ENCODE measurements around the gene UNC79.

UNC79 gene

DNA sequence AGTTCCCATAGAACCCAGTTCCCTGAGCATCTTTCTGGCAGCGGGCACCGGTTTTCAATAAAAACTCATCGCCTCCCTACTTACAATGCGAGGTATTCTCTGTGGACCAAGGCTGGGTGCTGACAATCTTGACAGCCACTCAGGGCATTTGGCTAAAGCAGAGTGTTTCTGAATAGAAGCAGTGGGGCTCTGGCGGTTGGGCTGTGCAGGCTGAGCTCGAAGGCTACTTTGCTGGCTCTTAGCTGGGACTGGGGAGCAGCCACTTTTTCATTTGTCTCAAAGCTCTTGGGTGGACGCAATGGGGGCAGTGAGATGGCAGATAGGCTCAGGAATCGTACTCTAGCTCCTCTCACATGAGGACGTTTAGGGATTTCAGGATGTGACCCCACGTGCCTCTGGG is 151.8 kb downstream of the UNC79 start:
- Histone ChIP-seq H3K9me3 (ENCODE audit: control insufficient read depth, low read length) (no peaks in the 10 kb centered on the region), H3K4me1 (ENCODE audit: control insufficient read depth, insufficient read depth, low read depth, low read length) (no peaks in the 10 kb centered on the region), H2BK120ac (ENCODE audit: low read depth, low read length) (no peak overlapping the region), H2BK15ac (ENCODE audit: low read depth, poor library complexity, severe bottlenecking) (no peak overlapping the region), H3K27ac (ENCODE audit: low read length, poor library complexity, severe bottlenecking) (no peak overlapping the region), H2BK5ac (ENCODE audit: low read depth, low read length, poor library complexity, severe bottlenecking) (no peak overlapping the region), H3K23ac (ENCODE audit: low read length in 2 of 2) (no peak overlapping the region), H2AFZ (ENCODE audit: low read depth, low read length) (no peak overlapping the region), H3K79me1 (replicated peaks; ENCODE audit: low read length, poor library complexity, severe bottlenecking) (no peaks in the 10 kb centered on the region), H3K4ac (ENCODE audit: low read depth in 1 of 2, low read length in 2 of 2) (no peak overlapping the region), H3K36me3 (ENCODE audit: control insufficient read depth in 1 of 2, insufficient read depth in 2 of 2, low read depth in 1 of 2, low read length in 2 of 2) (no peaks in the 10 kb centered on the region), H4K91ac (ENCODE audit: low read length) (no peak overlapping the region), H3K18ac (ENCODE audit: low read depth in 1 of 2, low read length in 2 of 2) (no peak overlapping the region), H3K4me2 (ENCODE audit: low read length, poor library complexity, severe bottlenecking) (no peak overlapping the region), H3K14ac (ENCODE audit: low read length in 2 of 2) (no peak overlapping the region), H3K9ac (ENCODE audit: low read length) (no peak overlapping the region), H3K27me3 (ENCODE audit: control insufficient read depth in 1 of 2, insufficient read depth in 1 of 2, low read length in 2 of 2) (peaks cover 0 to 18% of the 10 kb centered on the region in 2 experiments), H4K8ac (ENCODE audit: low read length) (no peak overlapping the region), H3K4me3 (ENCODE audit: insufficient read depth in 1 of 2, low read depth in 1 of 2, low read length in 2 of 2) (no peak overlapping the region), H2AK5ac (ENCODE audit: low read length, severe bottlenecking) (no peak overlapping the region), H2BK12ac (ENCODE audit: low read length in 2 of 2) (no peak overlapping the region)
- DNase-seq = no peak
- 82% methylated on average over 10 of the region's 10 CpGs for WGBS

DNA sequence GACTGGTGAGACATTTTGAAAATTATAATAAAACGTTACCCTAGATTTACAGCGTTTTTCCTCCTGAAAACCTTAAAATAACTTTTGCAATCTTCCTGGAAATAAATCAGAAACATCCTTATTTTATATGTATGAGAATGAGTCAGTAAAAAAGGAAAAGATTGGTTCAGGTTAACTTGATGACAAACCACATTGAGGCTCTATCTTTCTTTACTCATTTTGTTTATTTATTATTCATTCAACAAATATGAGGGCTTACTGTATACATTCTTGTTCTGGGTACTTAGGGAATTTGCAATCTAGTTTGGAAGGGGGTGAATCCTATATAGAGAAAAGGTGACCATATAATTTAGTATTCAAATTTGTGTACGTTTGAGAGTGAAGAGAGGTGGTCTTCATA is 156.6 kb downstream of the UNC79 start:
- Histone ChIP-seq H3K4ac (ENCODE audit: low read depth in 1 of 2, low read length in 2 of 2) (no peak overlapping the region), H2BK5ac (ENCODE audit: low read depth, low read length, poor library complexity, severe bottlenecking) (no peak overlapping the region), H2BK15ac (ENCODE audit: low read depth, poor library complexity, severe bottlenecking) (no peak overlapping the region), H3K27ac (ENCODE audit: low read length, poor library complexity, severe bottlenecking) (no peak overlapping the region), H2AFZ (ENCODE audit: low read depth, low read length) (no peak overlapping the region), H2AK5ac (ENCODE audit: low read length, severe bottlenecking) (no peak overlapping the region), H3K36me3 (ENCODE audit: control insufficient read depth in 1 of 2, insufficient read depth in 2 of 2, low read depth in 1 of 2, low read length in 2 of 2) (no peaks in the 10 kb centered on the region), H4K91ac (ENCODE audit: low read length) (no peak overlapping the region), H2BK120ac (ENCODE audit: low read depth, low read length) (no peak overlapping the region), H3K14ac (ENCODE audit: low read length in 2 of 2) (no peak overlapping the region), H3K9me3 (ENCODE audit: control insufficient read depth, low read length) (no peaks in the 10 kb centered on the region), H3K4me3 (ENCODE audit: insufficient read depth in 1 of 2, low read depth in 1 of 2, low read length in 2 of 2) (no peak overlapping the region), H3K9ac (ENCODE audit: low read length) (no peak overlapping the region), H2BK12ac (ENCODE audit: low read length in 2 of 2) (no peak overlapping the region), H3K4me1 (ENCODE audit: control insufficient read depth, insufficient read depth, low read depth, low read length) (no peaks in the 10 kb centered on the region), H3K23ac (ENCODE audit: low read length in 2 of 2) (no peak overlapping the region), H3K18ac (ENCODE audit: low read depth in 1 of 2, low read length in 2 of 2) (no peak overlapping the region), H3K79me1 (replicated peaks; ENCODE audit: low read length, poor library complexity, severe bottlenecking) (no peaks in the 10 kb centered on the region), H3K27me3 (ENCODE audit: control insufficient read depth in 1 of 2, insufficient read depth in 1 of 2, low read length in 2 of 2) (peaks cover 0 to 4% of the 10 kb centered on the region in 2 experiments), H4K8ac (ENCODE audit: low read length) (no peak overlapping the region), H3K4me2 (ENCODE audit: low read length, poor library complexity, severe bottlenecking) (no peak overlapping the region)
- DNase-seq = no peak
- WGBS = 61% methylated on average over 1 of the region's 3 CpGs

DNA sequence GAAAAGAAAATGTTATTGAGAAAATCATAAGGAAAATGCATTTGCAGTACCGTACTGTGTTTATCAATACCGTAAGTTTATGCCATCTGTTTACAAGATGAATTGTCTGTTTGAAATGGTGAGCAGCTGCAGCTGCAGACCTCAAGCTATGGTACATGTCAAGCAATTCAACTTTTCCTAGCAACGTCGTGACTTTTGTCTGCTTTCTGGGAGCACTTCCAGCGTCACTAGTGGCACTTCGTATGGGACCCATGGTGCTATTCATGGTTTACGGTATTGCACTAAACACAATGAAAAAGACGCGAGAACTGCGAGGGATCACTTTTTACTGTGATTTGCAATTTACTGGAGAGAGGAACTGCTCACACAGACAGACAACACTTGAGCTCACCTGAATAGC is 160.8 kb downstream of the UNC79 start:
- Histone ChIP-seq H3K4me3 (ENCODE audit: insufficient read depth in 1 of 2, low read depth in 1 of 2, low read length in 2 of 2) (no peak overlapping the region), H3K9me3 (ENCODE audit: control insufficient read depth, low read length) (no peaks in the 10 kb centered on the region), H2BK12ac (ENCODE audit: low read length in 2 of 2) (no peak overlapping the region), H3K79me1 (replicated peaks; ENCODE audit: low read length, poor library complexity, severe bottlenecking) (no peaks in the 10 kb centered on the region), H3K14ac (ENCODE audit: low read length in 2 of 2) (no peak overlapping the region), H3K4ac (ENCODE audit: low read depth in 1 of 2, low read length in 2 of 2) (no peak overlapping the region), H3K4me2 (ENCODE audit: low read length, poor library complexity, severe bottlenecking) (no peak overlapping the region), H2BK5ac (ENCODE audit: low read depth, low read length, poor library complexity, severe bottlenecking) (no peak overlapping the region), H2AFZ (ENCODE audit: low read depth, low read length) (no peak overlapping the region), H4K91ac (ENCODE audit: low read length) (no peak overlapping the region), H2BK15ac (ENCODE audit: low read depth, poor library complexity, severe bottlenecking) (no peak overlapping the region), H3K4me1 (ENCODE audit: control insufficient read depth, insufficient read depth, low read depth, low read length) (no peaks in the 10 kb centered on the region), H3K36me3 (ENCODE audit: control insufficient read depth in 1 of 2, insufficient read depth in 2 of 2, low read depth in 1 of 2, low read length in 2 of 2) (no peaks in the 10 kb centered on the region), H3K27me3 (ENCODE audit: control insufficient read depth in 1 of 2, insufficient read depth in 1 of 2, low read length in 2 of 2) (peaks cover 0 to 13% of the 10 kb centered on the region in 2 experiments), H3K9ac (ENCODE audit: low read length) (no peak overlapping the region), H2AK5ac (ENCODE audit: low read length, severe bottlenecking) (no peak overlapping the region), H3K18ac (ENCODE audit: low read depth in 1 of 2, low read length in 2 of 2) (no peak overlapping the region), H3K27ac (ENCODE audit: low read length, poor library complexity, severe bottlenecking) (no peak overlapping the region), H4K8ac (ENCODE audit: low read length) (no peak overlapping the region), H2BK120ac (ENCODE audit: low read depth, low read length) (no peak overlapping the region), H3K23ac (ENCODE audit: low read length in 2 of 2) (no peak overlapping the region)
- WGBS = 79% methylated on average over 10 of the region's 10 CpGs
- no peak for DNase-seq

DNA sequence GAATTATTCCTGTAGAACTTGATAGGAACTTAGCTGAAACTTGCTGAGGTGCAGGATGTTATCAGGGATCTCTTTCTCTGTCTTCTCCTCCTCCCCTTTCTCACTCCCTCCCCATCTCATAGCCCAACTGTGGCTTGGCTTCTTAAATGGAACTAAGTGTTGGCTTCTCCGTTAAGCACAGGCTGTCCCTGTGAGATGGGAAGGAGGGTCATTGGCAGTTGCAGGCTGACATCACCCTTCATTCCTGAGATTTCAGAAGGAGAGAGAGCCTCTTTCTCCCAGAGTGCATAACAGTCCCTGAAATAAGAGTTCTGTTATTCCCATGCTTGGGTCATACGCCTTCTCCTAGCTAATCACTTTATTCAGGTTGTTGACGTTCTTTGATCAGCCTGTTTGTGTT is 162.0 kb downstream of the UNC79 start:
- WGBS = 63% methylated on average over 3 of the region's 3 CpGs
- H3K4ac ChIP-seq (ENCODE audit: low read depth in 1 of 2, low read length in 2 of 2) = no peak overlapping the region
- H3K27me3 ChIP-seq (ENCODE audit: control insufficient read depth in 1 of 2, insufficient read depth in 1 of 2, low read length in 2 of 2) = peaks cover 0 to 13% of the 10 kb centered on the region in 2 experiments
- H2AFZ ChIP-seq (ENCODE audit: low read depth, low read length) = no peak overlapping the region
- no peak overlapping the region for H3K4me2 ChIP-seq (ENCODE audit: low read length, poor library complexity, severe bottlenecking)
- H3K36me3 ChIP-seq (ENCODE audit: control insufficient read depth in 1 of 2, insufficient read depth in 2 of 2, low read depth in 1 of 2, low read length in 2 of 2) = no peaks in the 10 kb centered on the region
- H3K79me1 ChIP-seq (replicated peaks; ENCODE audit: low read length, poor library complexity, severe bottlenecking) = no peaks in the 10 kb centered on the region
- no peak overlapping the region for H2AK5ac ChIP-seq (ENCODE audit: low read length, severe bottlenecking)
- no peaks in the 10 kb centered on the region for H3K9me3 ChIP-seq (ENCODE audit: control insufficient read depth, low read length)
- H3K23ac ChIP-seq (ENCODE audit: low read length in 2 of 2) = no peak overlapping the region
- no peaks in the 10 kb centered on the region for H3K4me1 ChIP-seq (ENCODE audit: control insufficient read depth, insufficient read depth, low read depth, low read length)
- no peak overlapping the region for H3K18ac ChIP-seq (ENCODE audit: low read depth in 1 of 2, low read length in 2 of 2)
- H3K9ac ChIP-seq (ENCODE audit: low read length) = no peak overlapping the region
- H4K8ac ChIP-seq (ENCODE audit: low read length) = no peak overlapping the region
- H3K4me3 ChIP-seq (ENCODE audit: insufficient read depth in 1 of 2, low read depth in 1 of 2, low read length in 2 of 2) = no peak overlapping the region
- no peak overlapping the region for H4K91ac ChIP-seq (ENCODE audit: low read length)
- H2BK120ac ChIP-seq (ENCODE audit: low read depth, low read length) = no peak overlapping the region
- no peak for DNase-seq
- H2BK15ac ChIP-seq (ENCODE audit: low read depth, poor library complexity, severe bottlenecking) = no peak overlapping the region
- H3K14ac ChIP-seq (ENCODE audit: low read length in 2 of 2) = no peak overlapping the region
- no peak overlapping the region for H2BK5ac ChIP-seq (ENCODE audit: low read depth, low read length, poor library complexity, severe bottlenecking)
- H2BK12ac ChIP-seq (ENCODE audit: low read length in 2 of 2) = no peak overlapping the region
- H3K27ac ChIP-seq (ENCODE audit: low read length, poor library complexity, severe bottlenecking) = no peak overlapping the region

Data from mesenchymal stem cell (in vitro differentiated cells and primary cell).